HL-60 (cell line): ENCODE measurements around the gene TTLL11.

Experiments used
- DNase-seq, 2 experiments: peaks; one replicate each; pipeline ENCODE4 v3.0.0-alpha.2; 2010 to 2020; ENCODE audit warnings: low read depth in 1 of 2, low spot score in 1 of 2
- H3K27ac ChIP-seq: fragments of 250-450 bp; sonication (Bioruptor Pico); replicated peaks from 2 replicates; pipeline ENCODE4 v1.5.1; 2020; ENCODE audit warnings: mild to moderate bottlenecking, moderate library complexity
- H3K27me3 ChIP-seq: fragments of 250-450 bp; sonication (Bioruptor Pico); 2 replicates; pipeline ENCODE4 v1.5.1; 2021; ENCODE audit warnings: mild to moderate bottlenecking, moderate library complexity; ENCODE audit not compliant: insufficient read depth, poor library complexity, severe bottlenecking
- H3K4me3 ChIP-seq: replicated peaks from 2 replicates; pipeline ENCODE4 v1.5.1; 2011; ENCODE audit warnings: mild to moderate bottlenecking, control low read depth, low read length; ENCODE audit not compliant: insufficient read depth
- CTCF ChIP-seq: IDR thresholded peaks from one replicate; pipeline ENCODE4 v1.5.1; 2011; ENCODE audit warnings: low read length, control low read depth, inconsistent platforms; ENCODE audit not compliant: insufficient read depth
- GABPA ChIP-seq: IDR thresholded peaks from 2 replicates; pipeline ENCODE4 v1.6.1; 2012; ENCODE audit warnings: low read depth
- POLR2AphosphoS5 ChIP-seq: IDR thresholded peaks from 2 replicates; pipeline ENCODE4 v1.6.1; 2012; ENCODE audit warnings: low read depth
- SPI1 ChIP-seq: IDR thresholded peaks from 2 replicates; pipeline ENCODE4 v1.6.1; 2012; ENCODE audit warnings: low read depth, mild to moderate bottlenecking, borderline replicate concordance
- TF ChIP-seq, protein P1 (sequence below): IDR thresholded peaks from 2 replicates; pipeline ENCODE4 v1.6.1; 2012; ENCODE audit warnings: low read depth; ENCODE audit not compliant: insufficient replicate concordance

TTLL11 gene

GRCh38 chr9:122053567-122054350 lies 39.3 kb downstream of the TTLL11 start:
- no peaks in the 10 kb centered on the region for H3K27me3 ChIP-seq
- DNase-seq, result no peak
- no peak overlapping the region for H3K4me3 ChIP-seq
- TF ChIP-seq POLR2AphosphoS5, result no peak
- TF ChIP-seq, protein P1, sequence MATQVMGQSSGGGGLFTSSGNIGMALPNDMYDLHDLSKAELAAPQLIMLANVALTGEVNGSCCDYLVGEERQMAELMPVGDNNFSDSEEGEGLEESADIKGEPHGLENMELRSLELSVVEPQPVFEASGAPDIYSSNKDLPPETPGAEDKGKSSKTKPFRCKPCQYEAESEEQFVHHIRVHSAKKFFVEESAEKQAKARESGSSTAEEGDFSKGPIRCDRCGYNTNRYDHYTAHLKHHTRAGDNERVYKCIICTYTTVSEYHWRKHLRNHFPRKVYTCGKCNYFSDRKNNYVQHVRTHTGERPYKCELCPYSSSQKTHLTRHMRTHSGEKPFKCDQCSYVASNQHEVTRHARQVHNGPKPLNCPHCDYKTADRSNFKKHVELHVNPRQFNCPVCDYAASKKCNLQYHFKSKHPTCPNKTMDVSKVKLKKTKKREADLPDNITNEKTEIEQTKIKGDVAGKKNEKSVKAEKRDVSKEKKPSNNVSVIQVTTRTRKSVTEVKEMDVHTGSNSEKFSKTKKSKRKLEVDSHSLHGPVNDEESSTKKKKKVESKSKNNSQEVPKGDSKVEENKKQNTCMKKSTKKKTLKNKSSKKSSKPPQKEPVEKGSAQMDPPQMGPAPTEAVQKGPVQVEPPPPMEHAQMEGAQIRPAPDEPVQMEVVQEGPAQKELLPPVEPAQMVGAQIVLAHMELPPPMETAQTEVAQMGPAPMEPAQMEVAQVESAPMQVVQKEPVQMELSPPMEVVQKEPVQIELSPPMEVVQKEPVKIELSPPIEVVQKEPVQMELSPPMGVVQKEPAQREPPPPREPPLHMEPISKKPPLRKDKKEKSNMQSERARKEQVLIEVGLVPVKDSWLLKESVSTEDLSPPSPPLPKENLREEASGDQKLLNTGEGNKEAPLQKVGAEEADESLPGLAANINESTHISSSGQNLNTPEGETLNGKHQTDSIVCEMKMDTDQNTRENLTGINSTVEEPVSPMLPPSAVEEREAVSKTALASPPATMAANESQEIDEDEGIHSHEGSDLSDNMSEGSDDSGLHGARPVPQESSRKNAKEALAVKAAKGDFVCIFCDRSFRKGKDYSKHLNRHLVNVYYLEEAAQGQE, result no peak
- TF ChIP-seq SPI1, result no peak
- TF ChIP-seq GABPA, result no peak
- TF ChIP-seq CTCF, result no peak
- no peak overlapping the region for H3K27ac ChIP-seq

GRCh38 chr9:122053064-122053463 lies 40.0 kb downstream of the TTLL11 start:
- Histone ChIP-seq H3K4me3 (no peak overlapping the region), H3K27me3 (no peaks in the 10 kb centered on the region), H3K27ac (no peak overlapping the region)
- DNase-seq, result no peak
- TF ChIP-seq POLR2AphosphoS5 (no peak), SPI1 (no peak), GABPA (no peak), CTCF (no peak)
- TF ChIP-seq, protein P1, result no peak

DNA sequence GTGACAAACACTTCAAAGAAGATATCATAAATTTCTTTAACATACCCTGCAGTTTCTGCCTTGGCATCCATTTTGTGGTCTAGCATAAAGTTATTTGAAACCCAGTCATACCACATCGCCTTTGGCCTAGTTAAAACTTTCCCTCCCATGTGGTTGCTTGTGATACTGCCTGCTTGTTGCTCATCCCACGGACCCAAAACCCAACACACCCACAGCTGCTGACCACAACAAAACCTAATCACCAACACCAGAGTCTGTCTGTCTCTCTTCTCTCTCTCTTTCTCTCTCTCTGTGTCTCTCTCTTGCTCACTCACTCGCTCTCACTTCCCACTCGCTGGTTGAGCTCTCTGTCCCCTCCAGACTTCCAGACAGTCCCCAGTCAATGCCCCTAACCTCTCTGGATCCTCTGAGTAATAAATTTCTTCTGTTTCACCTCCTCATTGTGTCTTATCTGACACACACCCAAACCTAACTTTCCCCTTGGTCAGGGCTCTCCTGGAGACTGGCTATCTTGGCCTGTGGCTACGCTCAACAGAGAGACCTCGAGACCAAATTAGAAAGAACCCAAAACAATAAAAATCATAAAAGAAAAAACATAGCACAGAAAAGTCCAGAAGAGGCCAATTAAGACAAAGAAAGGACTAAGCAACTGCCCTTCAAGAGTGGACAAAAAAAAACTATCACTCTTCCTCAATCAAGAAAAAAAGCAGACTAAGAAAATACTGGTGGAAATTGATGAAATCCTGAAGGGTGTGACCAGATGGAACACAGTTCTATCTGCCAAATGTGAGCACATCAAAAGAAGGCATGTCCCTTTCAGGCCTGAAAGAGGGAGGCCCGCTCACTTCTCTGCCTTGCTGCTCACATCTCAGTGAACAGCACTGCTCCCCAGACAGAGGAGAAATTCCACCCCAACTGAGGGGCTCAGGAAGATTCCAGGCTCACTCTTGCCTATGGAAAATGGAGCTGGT lies 41.5 kb downstream of the TTLL11 start:
- H3K27me3 ChIP-seq, result no peaks in the 10 kb centered on the region
- no peak for DNase-seq
- TF ChIP-seq, protein P1, result no peak
- TF ChIP-seq GABPA (no peak), SPI1 (no peak), POLR2AphosphoS5 (no peak), CTCF (no peak)
- H3K4me3 ChIP-seq, result no peak overlapping the region
- no peak overlapping the region for H3K27ac ChIP-seq
